HFF-Myc (cell line): ENCODE measurements around the gene TBC1D3I.
"Not testable (repeated sequence)": the region's sequence is repeated elsewhere in the genome, so short reads cannot be mapped to it uniquely, and the experiment has no call there.

Experiments
- DNase-seq: peaks from one replicate; pipeline ENCODE4 v3.0.0-alpha.2; 2011; ENCODE audit warnings: low read depth; ENCODE audit errors: extremely low read depth
- H3K4me3 ChIP-seq: replicated peaks from 2 replicates; pipeline ENCODE4 v1.5.1; 2011; ENCODE audit warnings: low read depth, mild to moderate bottlenecking, control low read depth, low read length
- CTCF ChIP-seq: IDR thresholded peaks from 2 replicates; pipeline ENCODE4 v1.5.1; 2012; ENCODE audit warnings: mild to moderate bottlenecking, low read depth, low read length, control low read depth; ENCODE audit errors: missing control alignments

TBC1D3I gene

GRCh38 chr17:36264470-36264869, at the start of gene TBC1D3I:
Gene TBC1D3I, minus strand, starts transcription at chr17:36264570. Its CDS starts 1,585 bp downstream, at chr17:36262985.
- not testable (repeated sequence) for H3K4me3 ChIP-seq, DNase-seq

GRCh38 chr17:36295161-36295560, 30.8 kb upstream of the TBC1D3I start:
- not testable (repeated sequence) for H3K4me3 ChIP-seq, DNase-seq

- not testable (repeated sequence) for DNase-seq, H3K4me3 ChIP-seq
These were observed 25.7 kb upstream of the TBC1D3I start for GRCh38 chr17:36289965-36290612.

- H3K4me3 ChIP-seq, DNase-seq: not testable (repeated sequence)
These were observed 19.8 kb upstream of the TBC1D3I start for GRCh38 chr17:36284219-36284618.

- not testable (repeated sequence) for H3K4me3 ChIP-seq, DNase-seq
These were observed 18.9 kb upstream of the TBC1D3I start for GRCh38 chr17:36283256-36283655.

GRCh38 chr17:36242046-36242445, 22.3 kb downstream of the TBC1D3I start:
- not testable (repeated sequence) for DNase-seq, H3K4me3 ChIP-seq

GRCh38 chr17:36229644-36230043, 34.7 kb downstream of the TBC1D3I start:
- not testable (repeated sequence) for DNase-seq, H3K4me3 ChIP-seq

GRCh38 chr17:36222967-36223366, 41.4 kb downstream of the TBC1D3I start:
- not testable (repeated sequence) for DNase-seq, H3K4me3 ChIP-seq

- not testable (repeated sequence) for H3K4me3 ChIP-seq, DNase-seq
These were observed 42.7 kb downstream of the TBC1D3I start for GRCh38 chr17:36221581-36222100.

GRCh38 chr17:36220737-36221580, 43.4 kb downstream of the TBC1D3I start:
- H3K4me3 ChIP-seq, DNase-seq: not testable (repeated sequence)

GRCh38 chr17:36219556-36219955, 44.8 kb downstream of the TBC1D3I start:
- not testable (repeated sequence) for DNase-seq

GRCh38 chr17:36215406-36216308, 48.7 kb downstream of the TBC1D3I start:
- DNase-seq, H3K4me3 ChIP-seq: not testable (repeated sequence)

More at GRCh38 chr17:36219556-36219955, 44.8 kb downstream of the TBC1D3I start:
- not testable (repeated sequence) for H3K4me3 ChIP-seq

- H3K4me3 ChIP-seq: no peak overlapping the region
- no peak for DNase-seq
- TF ChIP-seq CTCF: no peak
These were observed 49.5 kb downstream of the TBC1D3I start for GRCh38 chr17:36214918-36215317.
